Activated effector memory CD4-positive, alpha-beta T cell treated with anti-CD3 and anti-CD28 coated beads, Interleukin-2, amount 50 U/mL, for 16 hours (primary cell): ENCODE data around the gene PLXNA1.

Source experiments
- DNase-seq: peaks from one replicate; pipeline ENCODE4 v3.0.0-alpha.2; 2020

Gene PLXNA1

GRCh38 chr3:127025456-127025855, 42.5 kb downstream of the PLXNA1 start:
- DNase-seq, result no peak

- no peak for DNase-seq
These were observed 43.1 kb downstream of the PLXNA1 start for GRCh38 chr3:127026036-127026435.

GRCh38 chr3:127026661-127027060, 43.7 kb downstream of the PLXNA1 start:
- DNase-seq, result no peak

GRCh38 chr3:127027061-127027735, 44.3 kb downstream of the PLXNA1 start:
- no peak for DNase-seq

- no peak for DNase-seq
These were observed 45.1 kb downstream of the PLXNA1 start for GRCh38 chr3:127027811-127028548.

GRCh38 chr3:127028781-127029657, 46.1 kb downstream of the PLXNA1 start:
- DNase-seq, result no peak

- no peak for DNase-seq
These were observed 47.0 kb downstream of the PLXNA1 start for GRCh38 chr3:127029658-127030507.

GRCh38 chr3:127030508-127031412, 47.8 kb downstream of the PLXNA1 start:
- no peak for DNase-seq

- DNase-seq, result no peak
These were observed 48.5 kb downstream of the PLXNA1 start for GRCh38 chr3:127031413-127031810.

- DNase-seq, result no peak
These were observed 48.9 kb downstream of the PLXNA1 start for GRCh38 chr3:127031845-127032244.

- no peak for DNase-seq
These were observed 49.5 kb downstream of the PLXNA1 start for GRCh38 chr3:127032296-127032990.
